Heart left ventricle (tissue), 13 donors: ENCODE results near the gene ZSCAN10.

Source experiments
- CTCF ChIP-seq, 12 donors: fragments of 200-600 bp; sonication (generic) in 4 of 12; IDR thresholded peaks; one replicate each; pipeline versions ENCODE4 v1.5.0 to v1.8.0; 2018 to 2022; ENCODE audit warnings: antibody characterized with exemption in 12 of 12, mild to moderate bottlenecking in 5 of 12
- POLR2A ChIP-seq, 2 donors: fragments of 450-650 bp; IDR thresholded peaks; one replicate each; pipeline ENCODE4 v1.6.1; 2017; ENCODE audit warnings: antibody characterized with exemption in 2 of 2, mild to moderate bottlenecking in 2 of 2, moderate library complexity in 2 of 2
- donor health status: ischemic (EF 13 %, LVEDD 7.1; RV severe dilation, severe dysfunction).
- donor health status: DM: no; HTN: yes; CAD: no.
- donor health status: DM: no; HTN: no; CAD: no.
- donor health status: ischemic (EF 25% LVEDD 6.9; RV normal size, moderate dysfunction).
- donor health status: ischemic (EF 25% LVEDD 5.7; RV mildly dilated, moderate dysfunction).
- donor health status: ischemic (EF 35%, LVEDD 5.7; RV mildly dilated, moderate dysfunction).
- donor health status: nonischemic (EF 11% LVEDD 7.7; RV severe dilation, severe dysfunction).
- donor health status: DM: yes; HTN: yes; CAD: no.
- donor health status: PGD.
- donor health status: ischemic (EF 29% LVEDD 5.4; RV normal size, mild dysfunction).
- donor health status: nonischemic (EF 23%, LVEDD 6.1; RV moderate dilation, normal function).

- TF ChIP-seq CTCF (IDR thresholded peaks at IDR 0.05) (no peak), POLR2A (IDR thresholded peaks at IDR 0.05) (no peak)
These were observed 48.1 kb downstream of the ZSCAN10 start for GRCh38 chr16:3051009-3051408.
